ENCODE measurements around the gene ARHGEF19. TPM values are rescaled to one million over a fixed set of nuclear protein-coding genes. Genes with fewer than 3 reads are reported as not detected.

The ARHGEF19 gene
- total and polyA plus RNA-seq, 10 of the 15 experiments (the other 5 are each of a cell fraction or from before 2014, with no cell fraction given): 0.15 to 2.9 (median 0.67) TPM; not detected in 1

GRCh38 chr1:16165548-16165947, 46.9 kb downstream of the ARHGEF19 start:
- Histone ChIP-seq H3K27ac (ENCODE audit: control insufficient read depth, insufficient read depth) (no peak overlapping the region), H3K4me2 (ENCODE audit: control insufficient read depth, insufficient read depth) (no peak overlapping the region), H3K36me3 (ENCODE audit: control insufficient read depth in 2 of 2, insufficient read depth in 2 of 2, low read length in 1 of 2) (no peaks in the 10 kb centered on the region), H4K20me1 (ENCODE audit: control insufficient read depth, insufficient read depth) (no peaks in the 10 kb centered on the region), H3K4me1 (ENCODE audit: control insufficient read depth, insufficient read depth, low read length) (no peaks in the 10 kb centered on the region; the same call in 1 of the 2 replicates), H2AFZ (ENCODE audit: control insufficient read depth, low read depth, low read length) (no peak overlapping the region), H3K9me3 (replicated peaks; ENCODE audit: control insufficient read depth, insufficient read depth, low read length) (no peaks in the 10 kb centered on the region), H3K79me2 (ENCODE audit: control insufficient read depth, insufficient read depth, low read length) (no peaks in the 10 kb centered on the region), H3K4me3 (no peak overlapping the region), H3K27me3 (replicated peaks in 1 of 2; ENCODE audit: control insufficient read depth in 2 of 2, insufficient read depth in 2 of 2, low read length in 1 of 2) (no peaks in the 10 kb centered on the region; a peak in 1 of 4 replicates), H3K9ac (ENCODE audit: control insufficient read depth, insufficient read depth, low read length) (no peak overlapping the region)
- in situ Hi-C loops (cut with MboI): no loop called here
- SMC1A ChIA-PET (ENCODE audit: uncharacterized antibody, unreplicated experiment): no interaction called here
- DNase-seq (ENCODE audit: low read depth, low spot score) (no peak), FAIRE-seq (no peak), ATAC-seq (no peak)
- POLR2A ChIA-PET: interaction anchor here (0.7 kb wide), 1 partner anchor 158 kb away, joined by 3 read pairs; no protein-coding TSS in a partner anchor
- CTCF ChIA-PET: interaction anchor here (1.2 kb wide), 1 partner anchor 83 kb away, joined by 3 read pairs; no protein-coding TSS in a partner anchor
- WGBS (ENCODE audit: insufficient coverage, insufficient replicate concordance, low lambda C conversion rate, missing lambda C conversion rate): 48% methylated on average over 6 of the region's 7 CpGs
- RAD21 ChIA-PET (ENCODE audit: unreplicated experiment): interaction anchor here (0.5 to 0.7 kb wide), 2 partner anchors 84 to 110 kb away, joined by 3 read pairs; no protein-coding TSS in a partner anchor
- BruUV-seq (replicated peaks): no TSS peak
- intact Hi-C loops (cut with micrococcal nuclease; ENCODE audit: unreplicated experiment): no loop called here
- no peak for TF ChIP-seq RUNX3 (IDR thresholded peaks at IDR 0.05; ENCODE audit: low read length)
- TF ChIP-seq WRNIP1 (IDR thresholded peaks at IDR 0.05; ENCODE audit: borderline replicate concordance, low read depth, low read length): no peak
- TF ChIP-seq, protein P1, sequence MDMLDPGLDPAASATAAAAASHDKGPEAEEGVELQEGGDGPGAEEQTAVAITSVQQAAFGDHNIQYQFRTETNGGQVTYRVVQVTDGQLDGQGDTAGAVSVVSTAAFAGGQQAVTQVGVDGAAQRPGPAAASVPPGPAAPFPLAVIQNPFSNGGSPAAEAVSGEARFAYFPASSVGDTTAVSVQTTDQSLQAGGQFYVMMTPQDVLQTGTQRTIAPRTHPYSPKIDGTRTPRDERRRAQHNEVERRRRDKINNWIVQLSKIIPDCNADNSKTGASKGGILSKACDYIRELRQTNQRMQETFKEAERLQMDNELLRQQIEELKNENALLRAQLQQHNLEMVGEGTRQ (IDR thresholded peaks at IDR 0.05; ENCODE audit: borderline replicate concordance, low read depth, low read length): no peak
- TF ChIP-seq MEF2B (IDR thresholded peaks at IDR 0.05; ENCODE audit: partially characterized antibody, poor library complexity, severe bottlenecking): no peak
- TF ChIP-seq, protein P2, sequence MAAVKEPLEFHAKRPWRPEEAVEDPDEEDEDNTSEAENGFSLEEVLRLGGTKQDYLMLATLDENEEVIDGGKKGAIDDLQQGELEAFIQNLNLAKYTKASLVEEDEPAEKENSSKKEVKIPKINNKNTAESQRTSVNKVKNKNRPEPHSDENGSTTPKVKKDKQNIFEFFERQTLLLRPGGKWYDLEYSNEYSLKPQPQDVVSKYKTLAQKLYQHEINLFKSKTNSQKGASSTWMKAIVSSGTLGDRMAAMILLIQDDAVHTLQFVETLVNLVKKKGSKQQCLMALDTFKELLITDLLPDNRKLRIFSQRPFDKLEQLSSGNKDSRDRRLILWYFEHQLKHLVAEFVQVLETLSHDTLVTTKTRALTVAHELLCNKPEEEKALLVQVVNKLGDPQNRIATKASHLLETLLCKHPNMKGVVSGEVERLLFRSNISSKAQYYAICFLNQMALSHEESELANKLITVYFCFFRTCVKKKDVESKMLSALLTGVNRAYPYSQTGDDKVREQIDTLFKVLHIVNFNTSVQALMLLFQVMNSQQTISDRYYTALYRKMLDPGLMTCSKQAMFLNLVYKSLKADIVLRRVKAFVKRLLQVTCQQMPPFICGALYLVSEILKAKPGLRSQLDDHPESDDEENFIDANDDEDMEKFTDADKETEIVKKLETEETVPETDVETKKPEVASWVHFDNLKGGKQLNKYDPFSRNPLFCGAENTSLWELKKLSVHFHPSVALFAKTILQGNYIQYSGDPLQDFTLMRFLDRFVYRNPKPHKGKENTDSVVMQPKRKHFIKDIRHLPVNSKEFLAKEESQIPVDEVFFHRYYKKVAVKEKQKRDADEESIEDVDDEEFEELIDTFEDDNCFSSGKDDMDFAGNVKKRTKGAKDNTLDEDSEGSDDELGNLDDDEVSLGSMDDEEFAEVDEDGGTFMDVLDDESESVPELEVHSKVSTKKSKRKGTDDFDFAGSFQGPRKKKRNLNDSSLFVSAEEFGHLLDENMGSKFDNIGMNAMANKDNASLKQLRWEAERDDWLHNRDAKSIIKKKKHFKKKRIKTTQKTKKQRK (IDR thresholded peaks at IDR 0.05; ENCODE audit: low read depth, low read length): no peak
- no peak for TF ChIP-seq MYC (IDR thresholded peaks at IDR 0.05; ENCODE audit: insufficient read depth, insufficient read length, insufficient replicate concordance, low read length, severe bottlenecking)
- TF ChIP-seq YY1 (IDR thresholded peaks at IDR 0.05; ENCODE audit: low read depth, low read length): no peak
- TF ChIP-seq, protein P3, sequence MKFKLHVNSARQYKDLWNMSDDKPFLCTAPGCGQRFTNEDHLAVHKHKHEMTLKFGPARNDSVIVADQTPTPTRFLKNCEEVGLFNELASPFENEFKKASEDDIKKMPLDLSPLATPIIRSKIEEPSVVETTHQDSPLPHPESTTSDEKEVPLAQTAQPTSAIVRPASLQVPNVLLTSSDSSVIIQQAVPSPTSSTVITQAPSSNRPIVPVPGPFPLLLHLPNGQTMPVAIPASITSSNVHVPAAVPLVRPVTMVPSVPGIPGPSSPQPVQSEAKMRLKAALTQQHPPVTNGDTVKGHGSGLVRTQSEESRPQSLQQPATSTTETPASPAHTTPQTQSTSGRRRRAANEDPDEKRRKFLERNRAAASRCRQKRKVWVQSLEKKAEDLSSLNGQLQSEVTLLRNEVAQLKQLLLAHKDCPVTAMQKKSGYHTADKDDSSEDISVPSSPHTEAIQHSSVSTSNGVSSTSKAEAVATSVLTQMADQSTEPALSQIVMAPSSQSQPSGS (IDR thresholded peaks at IDR 0.05; ENCODE audit: low read length): no peak
- no peak for TF ChIP-seq SP1 (IDR thresholded peaks at IDR 0.05; ENCODE audit: low read depth, low read length)
- TF ChIP-seq BRCA1 (IDR thresholded peaks at IDR 0.05; ENCODE audit: low read depth, low read length): no peak
- TF ChIP-seq, protein P4, sequence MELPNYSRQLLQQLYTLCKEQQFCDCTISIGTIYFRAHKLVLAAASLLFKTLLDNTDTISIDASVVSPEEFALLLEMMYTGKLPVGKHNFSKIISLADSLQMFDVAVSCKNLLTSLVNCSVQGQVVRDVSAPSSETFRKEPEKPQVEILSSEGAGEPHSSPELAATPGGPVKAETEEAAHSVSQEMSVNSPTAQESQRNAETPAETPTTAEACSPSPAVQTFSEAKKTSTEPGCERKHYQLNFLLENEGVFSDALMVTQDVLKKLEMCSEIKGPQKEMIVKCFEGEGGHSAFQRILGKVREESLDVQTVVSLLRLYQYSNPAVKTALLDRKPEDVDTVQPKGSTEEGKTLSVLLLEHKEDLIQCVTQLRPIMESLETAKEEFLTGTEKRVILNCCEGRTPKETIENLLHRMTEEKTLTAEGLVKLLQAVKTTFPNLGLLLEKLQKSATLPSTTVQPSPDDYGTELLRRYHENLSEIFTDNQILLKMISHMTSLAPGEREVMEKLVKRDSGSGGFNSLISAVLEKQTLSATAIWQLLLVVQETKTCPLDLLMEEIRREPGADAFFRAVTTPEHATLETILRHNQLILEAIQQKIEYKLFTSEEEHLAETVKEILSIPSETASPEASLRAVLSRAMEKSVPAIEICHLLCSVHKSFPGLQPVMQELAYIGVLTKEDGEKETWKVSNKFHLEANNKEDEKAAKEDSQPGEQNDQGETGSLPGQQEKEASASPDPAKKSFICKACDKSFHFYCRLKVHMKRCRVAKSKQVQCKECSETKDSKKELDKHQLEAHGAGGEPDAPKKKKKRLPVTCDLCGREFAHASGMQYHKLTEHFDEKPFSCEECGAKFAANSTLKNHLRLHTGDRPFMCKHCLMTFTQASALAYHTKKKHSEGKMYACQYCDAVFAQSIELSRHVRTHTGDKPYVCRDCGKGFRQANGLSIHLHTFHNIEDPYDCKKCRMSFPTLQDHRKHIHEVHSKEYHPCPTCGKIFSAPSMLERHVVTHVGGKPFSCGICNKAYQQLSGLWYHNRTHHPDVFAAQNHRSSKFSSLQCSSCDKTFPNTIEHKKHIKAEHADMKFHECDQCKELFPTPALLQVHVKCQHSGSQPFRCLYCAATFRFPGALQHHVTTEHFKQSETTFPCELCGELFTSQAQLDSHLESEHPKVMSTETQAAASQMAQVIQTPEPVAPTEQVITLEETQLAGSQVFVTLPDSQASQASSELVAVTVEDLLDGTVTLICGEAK (IDR thresholded peaks at IDR 0.05; ENCODE audit: borderline replicate concordance): no peak
- TF ChIP-seq SMARCA5 (IDR thresholded peaks at IDR 0.05): no peak
- no peak for TF ChIP-seq TCF3 (IDR thresholded peaks at IDR 0.05; ENCODE audit: borderline replicate concordance, insufficient read depth, low read depth, low read length)
- TF ChIP-seq SPI1 (IDR thresholded peaks at IDR 0.05; ENCODE audit: borderline replicate concordance, insufficient read depth, low read depth, low read length): no peak
- no peak for TF ChIP-seq RB1 (IDR thresholded peaks at IDR 0.05; ENCODE audit: borderline replicate concordance)

Data from GM12878 (cell line).